Uterus (tissue), 2 donors: Measurements from ENCODE around the gene AKAP4.

Source experiments
- POLR2A ChIP-seq, 2 donors: fragments of 450-650 bp; IDR thresholded peaks; one replicate each; pipeline ENCODE4 v1.6.1; 2016; ENCODE audit warnings: antibody characterized with exemption in 2 of 2, mild to moderate bottlenecking in 1 of 2, moderate library complexity in 1 of 2
- TF ChIP-seq, protein P1 (sequence below), 4 experiments: fragments of 200-600 bp in 2 of 4; fragments of 450-650 bp in 2 of 4; sonication (generic) in 2 of 4; IDR thresholded peaks; one replicate each; pipeline ENCODE4 v1.5.1; 2016 to 2019; ENCODE audit warnings: antibody characterized with exemption in 4 of 4, mild to moderate bottlenecking in 2 of 4, moderate library complexity in 1 of 4

DNA sequence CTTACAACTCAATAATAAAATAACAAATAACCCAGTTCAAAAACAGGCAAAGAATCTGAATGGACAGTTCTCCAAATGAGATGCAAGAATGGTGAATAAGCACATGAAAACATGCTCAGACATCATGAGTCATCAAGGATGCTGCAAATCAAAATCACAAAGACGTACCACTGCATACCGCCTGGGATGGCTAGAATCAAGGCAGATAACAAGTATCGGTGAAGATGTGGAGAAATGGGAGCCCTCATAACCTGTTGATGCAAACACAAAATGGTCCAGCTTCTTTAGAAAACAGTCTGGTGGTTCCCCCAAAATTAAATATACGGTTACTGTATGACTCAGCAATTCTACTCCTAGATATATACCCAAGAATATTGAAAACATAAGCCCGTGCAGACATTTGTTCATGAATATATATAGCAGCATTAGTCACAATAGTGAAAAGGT is 32.5 kb downstream of the AKAP4 start:
- TF ChIP-seq, protein P1, sequence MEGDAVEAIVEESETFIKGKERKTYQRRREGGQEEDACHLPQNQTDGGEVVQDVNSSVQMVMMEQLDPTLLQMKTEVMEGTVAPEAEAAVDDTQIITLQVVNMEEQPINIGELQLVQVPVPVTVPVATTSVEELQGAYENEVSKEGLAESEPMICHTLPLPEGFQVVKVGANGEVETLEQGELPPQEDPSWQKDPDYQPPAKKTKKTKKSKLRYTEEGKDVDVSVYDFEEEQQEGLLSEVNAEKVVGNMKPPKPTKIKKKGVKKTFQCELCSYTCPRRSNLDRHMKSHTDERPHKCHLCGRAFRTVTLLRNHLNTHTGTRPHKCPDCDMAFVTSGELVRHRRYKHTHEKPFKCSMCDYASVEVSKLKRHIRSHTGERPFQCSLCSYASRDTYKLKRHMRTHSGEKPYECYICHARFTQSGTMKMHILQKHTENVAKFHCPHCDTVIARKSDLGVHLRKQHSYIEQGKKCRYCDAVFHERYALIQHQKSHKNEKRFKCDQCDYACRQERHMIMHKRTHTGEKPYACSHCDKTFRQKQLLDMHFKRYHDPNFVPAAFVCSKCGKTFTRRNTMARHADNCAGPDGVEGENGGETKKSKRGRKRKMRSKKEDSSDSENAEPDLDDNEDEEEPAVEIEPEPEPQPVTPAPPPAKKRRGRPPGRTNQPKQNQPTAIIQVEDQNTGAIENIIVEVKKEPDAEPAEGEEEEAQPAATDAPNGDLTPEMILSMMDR (IDR thresholded peaks at IDR 0.05), result no peak
- TF ChIP-seq POLR2A (IDR thresholded peaks at IDR 0.05), result no peak
